UCSD-AML1 (cell line): ENCODE results near the gene IL9.

Source experiments
- DNase-seq: peaks from one replicate; lab custom pipeline; 2025; ENCODE audit not compliant: unreplicated experiment; lab: John Stamatoyannopoulos, UW

Gene IL9

DNA sequence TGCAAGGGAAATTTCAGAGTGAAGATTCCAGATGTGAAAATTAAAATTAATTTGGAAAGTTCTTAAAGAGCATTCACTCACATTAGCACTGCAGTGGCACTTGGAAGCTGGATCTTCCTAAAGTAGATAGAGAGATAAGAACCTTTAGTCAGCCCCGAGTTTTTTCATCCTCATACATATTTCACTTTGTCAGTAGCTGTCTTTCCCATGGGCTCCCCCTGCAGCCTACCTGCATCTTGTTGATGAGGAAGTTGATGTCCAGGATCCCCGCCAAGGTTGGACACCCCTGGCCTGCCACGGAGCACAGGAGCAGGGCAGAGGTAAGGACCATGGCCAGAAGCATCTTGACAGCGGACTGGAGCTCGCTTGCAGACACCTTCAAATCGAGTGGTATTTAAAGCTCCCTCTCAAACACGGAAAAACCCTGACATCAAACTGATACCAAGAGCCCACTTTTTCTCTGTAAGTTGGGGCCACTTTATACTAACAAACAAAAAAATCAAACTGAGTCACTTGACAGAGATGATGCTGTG lies at the start of gene IL9:
Gene IL9, minus strand, starts transcription at position 368 of the 533 bp plus-strand sequence. Its CDS starts 25 bp downstream, at position 343.
- no peak for DNase-seq

DNA sequence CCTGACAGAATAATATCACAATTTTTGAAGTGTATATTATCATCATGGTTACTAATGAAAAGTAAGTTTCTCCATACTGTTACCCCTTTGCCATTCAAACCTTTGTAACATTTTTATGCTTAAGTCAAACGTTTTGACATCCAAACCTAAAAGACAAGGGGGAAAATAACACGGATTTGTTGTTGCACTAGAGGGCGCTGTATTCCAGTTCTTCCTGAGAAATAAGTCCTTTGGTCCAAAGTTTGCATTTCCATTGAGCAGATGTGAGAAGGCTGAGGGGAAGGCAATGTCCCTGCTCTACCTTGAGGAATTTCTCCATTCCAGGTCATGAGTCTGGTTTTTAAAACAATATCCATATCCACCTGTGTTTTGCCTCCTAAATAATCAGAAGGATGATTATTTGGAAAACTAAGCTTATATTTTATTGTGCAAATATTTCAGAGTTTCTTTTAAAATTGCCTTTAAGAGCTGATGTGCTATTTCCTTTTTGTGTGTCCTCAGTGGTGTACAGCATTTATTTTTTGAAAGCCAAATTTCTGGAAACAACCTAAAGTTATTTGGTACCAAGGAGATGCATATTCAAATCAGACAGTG lies 49.4 kb upstream of the IL9 start:
- DNase-seq: no peak

DNA sequence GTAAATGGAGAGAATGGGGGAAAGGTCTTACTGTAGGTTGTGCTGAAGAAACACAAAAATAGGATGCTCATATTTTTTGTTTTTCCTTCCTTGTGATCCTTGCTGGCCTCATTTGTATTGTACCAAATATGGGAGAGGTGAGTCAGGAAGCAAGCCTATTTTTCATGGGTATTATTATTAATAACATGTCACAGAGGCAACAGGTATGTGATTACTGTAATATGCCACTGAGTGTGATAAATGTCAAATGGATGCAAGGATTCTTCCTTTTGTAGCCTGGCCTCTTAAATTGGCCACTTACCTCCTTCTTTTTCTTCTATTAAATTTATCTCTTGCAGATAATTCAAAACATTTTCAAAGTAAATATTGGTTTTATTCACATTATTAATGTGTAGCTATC lies 48.9 kb upstream of the IL9 start:
- no peak for DNase-seq

DNA sequence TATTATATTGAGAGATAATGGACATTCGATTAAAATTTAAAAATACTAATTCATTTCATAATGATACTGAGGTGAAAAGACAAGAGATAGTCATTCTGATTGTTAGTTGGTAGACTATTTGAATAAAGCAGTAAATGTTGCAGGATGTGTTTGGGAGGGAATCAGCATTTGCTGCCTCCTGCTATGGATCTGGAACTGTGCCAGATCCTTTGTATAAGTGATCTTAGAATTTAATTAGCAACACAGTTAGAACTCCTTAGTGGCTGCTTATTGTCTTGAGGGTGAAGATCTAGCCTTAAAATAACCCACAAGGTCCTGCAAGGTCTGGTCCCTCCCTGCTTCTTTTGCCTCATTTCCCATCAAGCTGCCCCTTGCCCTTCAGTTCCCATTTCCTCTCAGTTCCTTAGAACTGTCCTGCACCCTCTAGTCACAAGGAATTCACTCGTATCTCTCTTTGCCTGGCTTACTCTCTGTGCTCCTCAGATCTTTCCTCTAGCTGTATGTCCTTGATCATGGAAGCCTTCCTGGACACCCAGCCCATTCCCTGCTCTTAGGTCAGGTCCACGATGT lies 46.6 kb upstream of the IL9 start:
- DNase-seq: no peak

DNA sequence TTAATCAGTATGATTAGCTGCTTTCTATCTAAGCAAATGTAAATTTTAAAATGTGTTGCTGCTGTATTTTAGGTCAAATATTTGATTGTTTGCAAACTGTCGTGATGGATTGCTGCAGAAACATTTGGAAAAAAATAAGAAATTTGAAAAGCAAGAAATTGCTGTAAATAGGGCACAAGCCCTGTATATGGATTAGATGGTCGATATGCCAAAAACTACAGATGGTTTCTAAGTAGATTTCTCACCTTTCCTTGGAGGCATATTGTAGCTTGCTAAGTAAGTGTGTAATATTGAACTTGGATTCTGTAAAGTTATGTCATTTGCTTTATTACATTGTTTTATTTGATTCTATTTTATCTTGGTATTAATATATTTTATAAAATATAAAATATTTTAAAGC lies 46.1 kb upstream of the IL9 start:
- DNase-seq: no peak

DNA sequence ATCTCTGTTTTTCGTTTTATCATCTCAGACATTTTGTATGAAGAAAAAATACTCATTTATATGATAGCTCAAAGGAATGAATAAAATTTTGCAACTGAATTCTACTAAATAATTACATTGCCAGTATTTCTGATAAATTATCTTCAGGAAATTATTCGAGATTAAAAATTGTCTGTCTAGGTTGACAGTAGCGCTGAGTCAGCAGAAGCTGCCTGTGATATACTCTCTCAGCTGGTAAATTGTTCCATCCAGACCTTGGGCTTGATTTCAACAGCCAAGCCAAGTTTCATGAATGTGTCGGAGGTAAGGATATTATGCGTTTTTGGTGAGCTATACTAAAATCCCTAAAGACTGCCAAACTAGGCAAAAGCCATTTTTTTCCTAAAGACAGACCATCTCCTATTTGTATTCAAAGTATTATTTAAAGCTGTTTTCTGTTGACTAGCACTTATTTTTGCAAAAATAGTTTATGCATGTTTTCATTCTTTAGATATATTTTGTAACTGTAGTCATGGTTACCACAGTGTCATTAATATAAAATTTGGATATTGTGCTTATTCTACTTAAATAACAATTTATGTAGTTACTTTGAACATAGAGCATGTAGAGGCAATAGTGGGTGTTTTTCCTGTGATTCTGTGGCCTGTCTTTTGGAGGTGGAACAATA lies 41.7 kb upstream of the IL9 start:
- DNase-seq: no peak

DNA sequence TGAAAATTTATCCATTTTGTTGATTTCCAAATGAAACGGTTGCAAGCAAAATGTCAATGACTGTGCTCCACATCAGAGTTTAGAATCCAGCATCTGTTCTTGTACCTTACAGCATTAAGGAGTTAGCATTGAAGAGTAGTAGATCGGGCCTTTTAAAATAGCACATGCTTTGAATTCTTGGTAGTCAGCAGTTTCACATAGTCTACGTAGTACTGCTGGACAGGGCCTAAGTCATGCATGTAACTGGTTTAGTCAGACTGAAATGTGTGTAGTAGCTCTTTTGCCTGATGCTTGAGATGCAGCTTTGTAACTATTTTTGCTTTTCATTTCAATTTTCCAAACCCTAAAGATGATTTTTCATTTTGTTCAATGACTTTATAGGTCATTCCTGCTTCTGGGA lies 39.3 kb upstream of the IL9 start:
- no peak for DNase-seq

DNA sequence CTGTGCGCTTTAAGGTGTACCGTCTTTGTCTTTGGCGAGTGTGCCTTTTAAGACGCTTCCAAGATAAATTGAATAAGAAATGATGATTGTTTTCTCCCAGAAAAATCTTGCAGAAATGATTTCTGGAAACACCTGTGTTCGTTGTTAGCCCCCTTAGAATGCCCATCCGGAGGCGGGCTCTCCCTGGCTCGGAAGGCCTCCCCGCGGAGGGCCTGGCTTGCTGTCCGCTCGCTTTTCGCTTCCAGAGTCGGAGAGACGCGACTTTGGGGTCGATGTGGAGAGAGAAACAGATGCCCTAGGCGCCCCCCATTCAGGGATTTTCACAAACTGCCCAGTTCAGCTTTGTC lies 35.3 kb upstream of the IL9 start:
- no peak for DNase-seq

DNA sequence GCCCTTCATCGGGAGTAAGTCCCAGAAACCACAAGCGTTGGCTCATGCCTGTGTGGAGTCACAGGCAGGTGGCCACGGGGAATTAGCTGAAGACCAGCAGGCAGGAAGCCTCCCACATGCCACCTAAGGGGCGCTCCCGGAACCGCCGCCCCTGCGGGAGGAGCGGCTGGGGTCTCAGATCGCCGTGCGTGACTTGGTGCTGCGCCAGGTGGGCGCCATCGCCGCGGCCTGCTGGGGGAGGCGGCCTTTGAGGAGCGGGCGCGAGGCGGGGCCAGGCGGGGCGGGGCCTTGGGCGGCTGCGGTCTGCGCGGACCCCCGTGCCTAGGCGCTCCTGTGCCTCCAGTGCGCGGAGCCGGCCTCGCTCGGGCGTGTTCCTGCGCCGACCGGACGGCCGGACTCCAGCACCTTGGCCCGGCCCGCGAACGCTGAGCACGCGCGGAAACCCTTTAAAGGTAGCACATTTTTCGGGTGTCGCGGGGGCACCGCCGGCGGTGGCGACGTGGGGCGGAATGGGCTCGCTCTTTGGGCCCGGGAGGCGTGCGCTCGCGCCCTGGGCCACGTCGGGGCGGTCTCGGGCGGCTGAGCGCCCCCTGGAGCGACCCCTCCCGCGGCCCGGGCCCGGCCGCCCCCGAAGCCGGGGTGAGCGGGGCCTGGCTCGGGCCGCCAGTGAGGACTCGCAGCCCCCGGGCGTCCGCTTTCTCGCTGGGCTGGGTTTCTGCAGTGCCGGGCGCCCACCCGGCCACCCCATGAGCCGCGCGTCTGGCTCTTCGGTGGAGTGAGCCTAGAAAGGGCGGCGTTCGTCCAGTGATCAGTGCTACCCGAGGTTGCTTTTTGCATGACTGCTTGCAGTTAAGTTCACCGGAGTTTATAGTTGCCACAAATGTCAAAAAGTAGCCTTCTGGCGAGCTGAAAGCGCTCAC lies 34.6 kb upstream of the IL9 start:
- no peak for DNase-seq

DNA sequence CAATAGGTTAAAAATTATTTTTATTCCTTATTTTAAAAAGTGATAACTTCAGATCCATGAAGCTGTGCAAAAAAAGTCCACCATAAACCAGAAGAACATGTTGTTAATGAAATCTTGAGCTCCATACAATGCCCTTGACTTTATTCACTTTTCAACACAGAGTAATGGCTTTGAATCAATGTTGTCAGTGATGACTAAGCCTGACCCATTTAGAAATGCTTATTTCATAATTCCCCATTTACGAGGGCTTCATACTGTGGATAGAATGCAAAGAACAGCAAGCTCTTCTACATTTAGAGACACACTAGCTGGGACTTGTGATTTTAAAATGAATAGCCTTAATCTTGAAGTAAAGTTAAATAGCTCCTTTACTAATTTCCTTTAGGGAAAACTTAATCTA lies 25.7 kb upstream of the IL9 start:
- DNase-seq: no peak

DNA sequence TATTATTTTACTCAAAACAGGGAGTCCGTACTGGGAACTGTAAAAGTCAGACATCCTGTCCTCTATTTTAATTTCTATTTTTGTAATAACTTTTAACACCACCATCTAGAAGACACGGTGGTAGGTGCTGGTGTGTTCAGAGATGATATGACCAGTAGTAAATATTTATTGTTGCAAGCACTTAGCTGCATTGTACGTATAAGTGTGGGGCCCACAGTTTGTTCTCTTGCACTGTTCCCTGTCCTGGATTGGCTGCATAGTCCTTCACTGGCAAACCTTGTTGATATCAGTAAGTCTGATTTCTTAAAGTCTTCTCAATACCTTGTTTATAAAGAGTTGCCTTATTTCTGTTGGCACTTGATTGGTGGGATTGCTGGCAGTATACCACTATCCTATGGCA lies 24.6 kb upstream of the IL9 start:
- no peak for DNase-seq

DNA sequence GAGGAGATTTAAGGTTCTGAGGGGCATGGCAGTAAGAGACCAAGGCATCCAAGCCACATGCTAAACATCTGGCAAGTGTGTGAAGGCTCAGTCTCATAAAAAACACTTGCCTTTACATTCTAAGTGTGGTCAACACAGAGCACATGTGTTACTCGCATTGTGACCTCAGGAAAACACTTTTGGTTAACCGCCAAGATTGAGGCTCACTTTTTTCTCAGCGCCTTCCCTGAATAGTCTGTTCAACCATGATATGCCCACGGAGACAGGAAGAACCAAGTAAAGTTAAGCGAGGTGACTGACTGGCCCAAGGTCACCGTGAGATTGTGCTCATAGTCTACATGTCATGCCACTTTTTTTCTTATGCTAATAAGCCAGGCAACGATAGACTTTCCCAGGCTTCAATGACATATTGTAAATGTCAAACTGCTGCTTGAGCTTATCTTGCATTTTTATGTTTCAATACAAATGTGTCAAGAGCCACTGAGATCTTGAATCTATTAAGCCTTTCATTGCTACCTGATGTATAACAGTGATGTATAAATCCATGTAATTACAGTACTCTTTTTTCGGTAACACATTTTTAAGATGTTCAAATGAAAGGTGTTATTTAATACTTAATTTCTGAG lies 21.1 kb upstream of the IL9 start:
- DNase-seq: no peak

DNA sequence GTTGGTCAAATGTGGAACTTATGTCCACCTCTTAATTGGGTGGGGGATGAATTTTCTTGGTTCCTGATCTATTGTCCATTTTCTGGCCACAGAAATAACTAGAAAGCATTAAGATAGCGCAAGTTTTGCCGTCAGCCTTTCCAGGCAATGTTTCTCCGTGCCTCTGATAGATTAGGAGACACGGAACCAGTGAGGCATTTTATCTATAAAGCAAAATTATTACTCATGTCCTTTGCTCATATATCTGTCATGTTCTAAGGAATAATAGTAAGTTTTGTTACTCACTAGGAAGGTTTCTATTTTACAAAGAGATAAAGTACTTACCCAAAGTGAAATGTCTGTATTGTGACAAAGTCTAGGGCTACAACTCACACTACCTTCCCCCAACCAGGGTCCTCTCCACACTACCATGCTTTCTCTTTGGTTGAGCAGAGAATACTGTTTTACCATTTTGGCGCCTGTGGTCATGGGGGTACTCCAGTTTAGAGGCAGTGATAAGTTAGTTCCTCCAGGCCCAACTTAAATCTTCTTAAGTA lies 19.9 kb upstream of the IL9 start:
- no peak for DNase-seq

DNA sequence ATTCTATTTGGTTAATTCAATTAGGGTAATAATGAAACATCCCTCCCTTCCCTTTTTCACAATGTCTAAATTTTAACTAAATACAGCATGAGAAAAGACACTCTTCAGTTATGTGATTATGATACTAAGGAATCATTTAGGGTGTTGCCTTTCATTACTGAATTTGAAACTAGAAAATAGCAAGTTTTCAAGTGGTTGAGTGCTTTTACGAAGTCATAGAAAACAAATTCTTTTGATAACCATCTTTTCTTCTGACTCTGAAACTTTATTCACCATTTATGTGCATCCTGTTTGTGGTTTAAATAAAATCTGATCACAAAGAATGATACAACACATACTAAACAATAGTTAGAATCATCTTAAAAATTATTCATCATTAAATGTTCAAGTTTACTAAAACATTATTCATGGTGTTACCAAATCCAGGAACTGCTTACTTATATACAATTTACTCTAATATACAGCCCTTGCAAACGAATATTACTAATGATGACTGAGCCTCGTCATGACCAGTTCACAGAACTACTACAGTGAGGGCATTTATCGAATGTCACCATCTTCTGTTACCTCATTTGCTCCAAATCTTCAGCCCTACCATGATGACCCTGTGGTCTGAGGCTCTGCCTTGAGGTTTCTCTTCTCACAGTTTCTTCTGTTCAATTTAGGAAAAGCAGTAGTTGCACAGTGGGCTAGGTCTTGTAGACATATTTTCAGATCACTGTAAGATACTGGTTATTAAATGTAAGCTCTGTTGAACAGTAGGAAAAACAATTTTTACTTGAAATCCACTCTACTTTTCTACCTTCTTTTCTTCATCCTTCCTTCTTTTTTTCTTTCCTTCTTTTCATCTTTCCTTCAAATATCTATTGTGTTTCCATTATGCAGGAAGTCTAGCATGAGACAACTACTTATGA lies 18.3 kb upstream of the IL9 start:
- DNase-seq: no peak

DNA sequence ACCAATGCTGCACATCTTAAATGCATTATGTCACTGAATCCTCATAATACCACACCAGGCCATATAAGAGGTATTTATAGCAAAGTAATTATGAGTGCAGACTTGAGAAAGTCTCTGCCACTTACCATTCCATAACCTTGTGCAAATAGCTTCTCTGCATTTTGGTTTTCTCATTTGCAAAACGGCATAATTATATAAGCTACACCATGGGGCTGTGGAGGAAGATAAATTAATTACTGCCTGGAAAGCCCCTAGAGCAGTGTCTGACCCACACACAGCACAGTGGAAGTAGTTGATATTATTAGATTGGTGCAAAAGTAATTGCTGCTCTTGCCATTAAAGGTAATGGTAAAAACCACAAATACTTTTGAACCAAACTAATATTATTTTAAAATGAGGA lies 9.5 kb upstream of the IL9 start:
- no peak for DNase-seq

DNA sequence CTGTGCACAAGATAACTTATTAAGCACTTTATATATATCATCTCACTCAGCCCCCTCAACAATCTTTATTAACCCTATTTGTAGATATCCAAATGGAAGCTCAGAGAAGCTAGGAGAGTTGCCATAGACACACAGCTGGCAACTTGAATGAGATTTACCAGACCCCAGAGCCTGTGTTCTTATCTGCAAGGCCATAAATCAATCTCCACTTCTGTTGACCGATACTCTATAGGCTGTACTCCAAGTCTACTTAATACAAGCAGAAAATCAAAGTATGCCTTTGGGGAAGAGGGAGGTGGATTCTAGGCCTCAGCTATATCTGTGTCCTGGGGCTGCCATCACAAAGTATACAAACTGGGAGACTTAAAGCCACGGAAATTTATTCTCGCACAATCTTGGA lies 6.0 kb upstream of the IL9 start:
- DNase-seq: no peak

DNA sequence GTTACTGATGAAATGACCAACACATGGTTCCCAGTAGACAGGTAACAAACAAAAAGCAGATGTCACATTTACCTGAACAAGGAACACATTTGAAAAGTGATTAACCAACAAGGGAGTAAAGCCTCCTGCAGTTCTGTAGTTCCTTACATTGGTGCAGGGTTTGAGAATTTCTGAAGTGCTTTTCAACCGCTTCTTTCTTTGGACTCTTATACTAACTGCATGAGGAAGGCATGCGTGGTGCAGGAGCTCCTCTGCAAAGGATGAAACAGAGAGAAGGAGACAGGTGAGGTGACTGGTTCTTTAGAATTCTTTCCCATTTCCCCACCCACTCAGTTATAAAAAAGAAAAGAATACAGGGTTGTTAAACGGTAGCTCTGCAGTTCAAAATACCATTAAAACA lies 4.6 kb upstream of the IL9 start:
- no peak for DNase-seq

DNA sequence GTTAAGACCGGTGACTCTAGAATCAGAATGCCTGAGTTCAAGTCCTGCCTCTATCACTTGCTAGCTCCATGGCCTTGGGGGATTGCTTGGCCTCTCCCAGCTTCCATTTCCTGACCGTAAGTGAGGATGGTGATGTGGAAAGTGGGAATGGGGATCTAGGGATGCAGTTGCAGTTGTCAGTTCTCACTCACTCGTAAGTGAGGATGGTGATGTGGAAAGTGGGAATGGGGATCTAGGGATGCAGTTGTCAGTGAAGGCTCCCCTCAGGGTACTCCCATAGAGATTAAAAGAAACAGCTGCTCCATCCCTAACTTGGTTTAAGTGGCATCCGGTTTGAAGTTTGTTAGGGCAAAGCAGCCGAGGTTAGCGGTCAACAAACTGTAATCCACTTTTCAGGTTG lies 3.0 kb upstream of the IL9 start:
- DNase-seq: no peak

DNA sequence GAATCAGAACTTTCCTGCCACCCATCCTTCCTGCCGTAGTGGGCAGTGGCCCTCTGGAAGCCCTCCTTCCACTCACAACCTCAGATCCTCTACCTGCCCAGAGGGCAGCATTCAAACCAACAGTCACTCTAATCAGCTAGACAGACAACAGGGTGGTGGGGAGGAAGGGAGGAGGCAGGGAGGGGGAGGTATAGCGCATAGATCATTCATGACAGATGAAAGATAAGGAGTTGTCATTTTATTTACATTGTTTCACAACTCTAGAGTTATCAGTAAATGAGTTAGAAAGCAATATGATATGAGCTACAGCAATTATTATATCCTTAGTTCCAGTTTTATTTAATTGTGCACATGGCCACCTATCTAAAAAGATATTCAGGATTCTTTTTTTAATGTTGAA lies 852 bp downstream of the IL9 start:
- no peak for DNase-seq

DNA sequence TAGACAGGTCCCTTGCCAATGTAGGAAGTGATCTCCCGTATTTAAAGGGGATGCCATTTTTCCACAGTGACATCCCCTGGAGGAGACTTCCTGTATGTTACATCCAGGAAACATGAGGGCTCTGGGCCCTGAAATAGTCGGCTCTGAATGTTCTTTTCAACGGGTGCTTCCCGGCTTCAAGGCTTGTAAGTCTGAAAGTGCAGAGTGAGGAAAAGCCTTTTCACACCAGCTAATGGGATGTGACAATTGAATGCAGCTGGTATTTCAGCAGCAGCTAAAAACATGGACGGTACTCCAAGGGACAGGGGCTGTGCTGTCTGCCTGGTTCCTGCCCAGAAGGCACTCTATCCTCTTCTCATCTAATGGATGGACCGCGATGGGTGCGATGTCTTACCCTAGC lies 1.4 kb downstream of the IL9 start:
- DNase-seq: no peak
